Germinal center (tissue), 1 donor: Measurements from ENCODE around the gene PPM1J.
A peak's percentile ranks its signal among the peaks of the same experiment; 100 is the strongest.
"Not testable (repeated sequence)": the region's sequence is repeated elsewhere in the genome, so short reads cannot be mapped to it uniquely, and the experiment has no call there.

Experiments used
- DNase-seq: peaks from one replicate; pipeline ENCODE4 v3.0.0; 2012; ENCODE audit warnings: mixed read lengths, low spot score

The PPM1J gene

GRCh38 chr1:112715264-112716053 lies at the start of gene PPM1J:
Gene PPM1J, minus strand, starts transcription at chr1:112715332. Its CDS starts 31 bp downstream, at chr1:112715301.
- peak; percentile 98 for DNase-seq

DNA sequence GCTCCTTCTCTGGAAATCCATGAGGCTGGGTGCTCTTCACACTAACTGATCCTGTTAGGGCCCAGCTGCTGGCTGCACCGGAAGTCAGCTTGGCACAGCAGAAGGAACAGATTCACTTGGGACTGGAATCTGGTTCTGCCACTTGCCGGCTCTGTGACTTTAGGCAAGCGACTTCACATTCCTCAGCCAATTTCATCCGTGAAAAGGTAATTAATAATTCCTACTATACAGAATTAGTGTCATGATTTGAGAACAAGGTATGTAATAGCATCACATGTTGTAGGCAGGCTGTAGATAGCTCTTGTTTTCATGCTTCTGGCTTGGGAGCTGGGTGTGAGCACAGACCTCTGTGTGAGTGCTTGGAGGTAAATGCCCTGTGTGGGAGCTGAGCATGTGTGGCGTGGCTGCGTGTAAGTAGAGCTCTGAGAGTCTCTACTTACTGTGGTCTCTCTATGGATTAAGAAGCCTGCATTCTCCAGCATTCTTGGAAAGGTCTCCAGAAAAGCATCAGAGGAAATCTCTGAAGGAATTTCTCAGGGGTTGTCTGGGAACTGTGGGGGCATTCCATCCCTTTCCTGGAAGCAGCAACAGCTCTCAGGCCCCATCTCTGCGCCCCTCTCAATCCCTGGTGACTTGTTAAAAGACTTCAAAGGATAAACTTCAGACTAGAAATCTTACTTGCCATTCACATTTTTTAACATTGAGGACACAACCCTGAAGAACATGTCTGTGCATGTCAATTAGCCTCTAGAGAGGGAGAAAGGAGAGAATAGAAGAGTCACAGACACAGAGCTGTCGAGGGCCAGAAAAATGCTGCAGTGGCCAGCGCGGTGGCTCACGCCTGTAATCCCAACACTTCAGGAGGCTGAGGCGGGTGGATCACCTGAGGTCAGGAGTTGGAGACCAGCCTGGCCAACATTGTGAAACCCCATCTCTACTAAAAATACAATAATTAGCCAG lies 47.7 kb upstream of the PPM1J start:
- DNase-seq: no peak

DNA sequence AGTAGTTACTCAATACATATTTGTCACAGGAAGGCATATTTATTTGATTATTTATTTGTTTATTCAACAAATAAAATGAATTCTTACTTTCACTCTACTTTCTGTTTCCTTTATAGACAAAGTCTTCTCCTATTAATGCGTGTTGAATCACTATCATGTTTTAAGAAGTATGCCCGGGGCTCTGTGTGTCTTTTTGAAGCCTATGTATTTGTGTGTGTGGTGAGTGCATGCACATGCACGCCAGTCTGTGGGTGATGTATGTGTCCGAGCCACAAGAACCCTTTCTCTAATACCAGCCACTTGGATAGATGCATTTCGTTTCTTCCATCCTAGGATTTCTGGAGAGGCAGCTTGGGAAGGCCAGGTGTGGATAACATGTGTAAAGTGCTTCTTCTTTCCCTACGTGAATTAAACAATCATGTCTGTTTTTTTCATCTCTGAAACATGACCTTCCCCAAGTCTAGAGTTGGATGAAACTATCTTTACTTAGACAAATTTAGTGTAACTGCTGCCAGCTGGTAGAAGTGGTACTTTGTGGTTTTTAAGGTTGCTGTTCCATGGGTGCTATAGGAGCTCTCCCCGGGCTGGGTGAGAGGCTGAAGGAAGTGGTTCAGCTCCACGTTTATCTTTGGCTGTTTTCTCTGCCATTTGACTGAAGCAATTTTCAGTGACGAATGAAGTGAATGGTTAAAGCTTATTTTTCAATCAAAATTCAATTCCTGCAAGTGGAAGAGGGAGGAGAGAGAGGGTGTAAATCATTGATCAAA lies 46.8 kb upstream of the PPM1J start:
- DNase-seq: no peak

DNA sequence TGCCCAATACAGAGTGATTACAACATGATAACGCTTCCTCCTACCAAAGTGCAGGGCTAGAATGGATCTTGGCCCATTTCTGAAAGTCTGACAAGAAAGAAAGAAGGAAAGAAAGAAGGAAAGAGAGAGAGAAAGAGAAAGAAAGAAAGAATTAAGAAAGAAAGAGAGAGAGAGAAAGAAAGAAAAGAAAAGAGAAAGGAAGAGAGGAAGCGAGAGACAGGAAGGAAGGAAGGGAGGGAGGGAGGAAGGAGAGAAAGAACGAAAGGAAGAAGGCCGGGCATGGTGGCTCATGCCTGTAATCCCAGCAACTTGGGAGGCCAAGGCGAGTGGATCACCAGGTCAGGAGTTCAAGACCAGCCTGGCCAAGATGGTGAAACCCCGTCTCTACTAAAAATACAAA lies 44.1 kb upstream of the PPM1J start:
- no peak for DNase-seq

DNA sequence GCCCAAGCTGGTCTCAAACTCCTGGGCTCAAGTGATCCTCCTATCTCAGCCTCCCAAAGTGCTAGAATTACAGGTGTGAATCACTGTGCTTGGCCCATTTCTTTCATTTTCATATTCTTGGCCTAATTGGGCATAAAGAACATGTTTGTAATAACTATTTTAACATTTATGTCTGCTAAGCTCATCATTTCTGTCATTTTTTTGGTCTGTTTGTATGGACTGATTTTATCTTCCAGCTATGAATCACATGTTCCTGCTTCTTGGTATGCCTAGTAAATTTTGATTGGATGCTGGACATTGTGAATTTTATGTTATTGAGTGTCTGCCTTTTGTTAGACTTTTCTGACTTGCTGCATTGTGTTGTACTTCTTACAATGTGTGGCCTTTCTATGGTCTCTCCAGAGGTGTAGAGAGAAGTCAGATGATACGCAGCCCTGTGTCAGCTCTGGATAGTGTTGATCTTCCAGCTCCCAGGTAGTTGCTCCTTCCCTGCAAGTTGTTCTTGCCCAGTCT lies 39.0 kb upstream of the PPM1J start:
- no peak for DNase-seq

- DNase-seq: no peak
These were observed 33.3 kb upstream of the PPM1J start for GRCh38 chr1:112748396-112748795.

DNA sequence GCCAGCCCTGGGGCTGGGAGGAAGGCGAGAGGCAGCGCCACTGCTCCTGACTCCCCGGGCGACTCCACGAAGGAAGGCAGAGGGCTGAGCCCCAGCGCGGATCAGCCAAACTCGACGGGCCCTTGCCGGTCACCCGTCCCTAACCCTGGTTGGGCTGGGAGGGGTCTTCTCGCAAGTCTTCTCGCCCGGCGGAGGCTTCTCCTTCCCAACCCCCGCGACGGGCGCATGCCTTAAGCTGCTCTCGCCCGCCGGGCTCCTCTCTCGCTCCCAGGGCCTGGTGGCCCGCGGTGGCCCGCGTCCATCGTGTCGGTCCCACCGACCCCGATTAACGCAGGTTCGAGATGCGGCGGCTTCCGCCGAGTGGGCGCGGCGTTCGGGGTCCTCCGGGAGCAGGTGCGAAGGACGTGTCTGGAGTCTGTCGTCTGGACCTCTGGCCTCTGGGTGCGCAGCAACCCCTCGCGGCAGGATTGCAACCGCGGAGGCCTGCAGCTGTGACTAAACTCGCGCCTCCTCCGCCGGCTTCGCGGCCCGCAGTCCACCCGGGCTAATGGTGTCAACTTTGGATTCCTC lies 29.0 kb upstream of the PPM1J start:
- DNase-seq: no peak

DNA sequence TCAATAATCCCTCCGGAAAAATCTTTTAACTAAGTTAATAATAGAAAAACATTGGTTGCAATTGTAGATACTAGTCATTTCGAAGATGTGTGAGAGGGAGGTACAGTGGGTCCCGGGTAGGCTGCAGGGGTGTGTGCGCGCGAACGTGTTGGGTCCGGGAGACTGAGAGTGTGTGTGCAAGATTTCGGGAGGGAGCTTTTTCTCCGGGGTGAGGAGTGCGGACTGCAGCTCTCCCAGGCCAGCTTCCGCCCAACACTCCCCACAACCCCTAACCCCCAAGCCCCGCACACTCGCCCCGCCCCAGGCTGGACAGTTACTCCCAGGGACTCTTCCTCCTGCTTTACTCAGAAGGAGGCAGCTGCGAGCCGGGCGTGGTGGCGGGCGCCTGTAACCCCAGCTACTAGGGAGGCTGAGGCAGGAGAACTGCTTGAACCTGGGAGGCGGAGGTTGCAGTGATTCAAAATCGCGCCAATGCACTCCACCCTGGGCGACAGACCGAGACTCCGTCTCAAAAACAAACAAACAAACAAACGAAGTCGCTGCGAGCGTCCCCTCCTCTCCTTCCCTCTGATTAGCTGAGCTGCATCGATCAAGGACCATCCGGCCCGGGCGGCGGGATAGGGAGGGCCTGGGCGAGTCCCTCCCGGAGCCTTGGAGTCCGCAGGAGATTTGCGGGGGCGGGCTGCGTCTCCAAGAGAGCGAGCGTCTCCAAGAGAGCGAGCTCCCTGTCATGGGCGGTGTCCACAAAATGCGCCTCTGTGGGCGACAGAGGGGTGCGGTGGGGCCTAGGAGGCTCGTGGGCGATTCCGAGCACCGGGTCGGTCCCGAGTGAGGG lies 28.3 kb upstream of the PPM1J start:
- DNase-seq: no peak

DNA sequence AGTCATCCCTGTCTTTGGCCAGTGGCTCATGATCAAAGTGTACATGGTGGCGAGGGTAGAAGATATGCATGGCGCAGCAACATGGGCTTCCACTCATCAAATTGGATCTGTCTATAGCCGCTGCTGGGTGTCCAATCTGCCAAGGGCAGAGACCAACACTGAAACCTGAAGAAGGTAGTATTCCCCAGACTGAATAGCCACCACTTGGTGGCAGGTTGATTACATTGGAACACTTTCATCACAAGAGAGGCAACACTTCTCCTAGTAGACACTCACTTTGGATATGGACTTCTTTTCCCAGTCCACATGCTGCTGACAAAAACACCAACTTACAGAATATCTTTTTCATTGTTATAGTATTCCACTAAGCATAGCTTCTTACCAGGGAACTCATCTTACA lies 22.4 kb upstream of the PPM1J start:
- no peak for DNase-seq

DNA sequence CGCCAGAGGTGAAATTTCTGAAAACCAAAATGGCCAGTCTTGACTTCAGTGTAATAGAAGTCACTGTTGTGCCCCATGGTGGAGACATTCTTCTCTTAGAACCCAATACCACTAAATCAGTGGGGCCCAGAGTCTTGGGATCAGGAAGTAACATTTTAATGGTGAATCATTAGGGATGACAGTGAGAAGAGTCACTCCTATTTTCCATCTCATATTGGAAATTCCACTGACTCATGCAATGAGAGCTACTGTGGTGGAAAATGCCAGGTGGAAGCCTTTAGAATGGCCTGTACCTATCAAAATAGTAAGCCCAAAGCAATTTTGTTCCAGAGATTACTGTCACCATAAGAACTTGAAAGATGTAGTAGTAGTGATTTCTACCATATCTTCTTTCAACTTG lies 20.6 kb upstream of the PPM1J start:
- DNase-seq: no peak

GRCh38 chr1:112731451-112731850 lies 16.3 kb upstream of the PPM1J start:
- DNase-seq: no peak

DNA sequence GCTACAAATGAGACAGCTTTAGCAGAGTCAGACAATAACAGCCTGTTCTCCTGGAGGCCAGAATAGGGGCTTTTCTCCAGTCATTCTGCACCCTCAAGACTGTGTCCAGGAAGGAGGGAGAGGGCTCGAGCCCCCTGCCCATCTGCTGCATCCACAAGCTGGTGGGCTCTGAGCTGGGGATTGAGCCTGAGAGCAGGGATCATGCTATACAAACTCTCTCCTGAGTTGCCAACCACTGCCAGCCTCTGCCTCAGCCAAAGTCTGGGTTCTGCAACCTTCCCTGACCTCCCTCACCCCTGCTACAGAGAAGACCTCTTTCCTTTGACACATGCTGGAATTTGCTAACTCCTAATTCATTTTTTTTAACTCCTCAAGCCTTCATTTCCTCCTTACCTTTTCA lies 14.8 kb upstream of the PPM1J start:
- no peak for DNase-seq

DNA sequence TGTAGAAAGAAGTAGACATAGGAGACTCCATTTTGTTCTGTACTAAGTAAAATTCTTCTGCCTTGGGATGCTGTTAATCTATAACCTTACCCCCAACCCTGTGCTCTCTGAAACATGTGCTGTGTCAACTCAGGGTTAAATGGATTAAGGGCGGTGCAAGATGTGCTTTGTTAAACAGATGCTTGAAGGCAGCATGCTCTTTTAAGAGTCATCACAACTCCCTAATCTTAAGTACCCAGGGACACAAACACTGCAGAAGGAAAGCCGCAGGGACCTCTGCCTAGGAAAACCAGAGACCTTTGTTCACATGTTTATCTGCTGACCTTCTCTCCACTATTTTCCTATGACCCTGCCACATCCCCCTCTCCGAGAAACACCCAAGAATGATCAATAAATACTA lies 13.9 kb upstream of the PPM1J start:
- DNase-seq: not testable (repeated sequence)

DNA sequence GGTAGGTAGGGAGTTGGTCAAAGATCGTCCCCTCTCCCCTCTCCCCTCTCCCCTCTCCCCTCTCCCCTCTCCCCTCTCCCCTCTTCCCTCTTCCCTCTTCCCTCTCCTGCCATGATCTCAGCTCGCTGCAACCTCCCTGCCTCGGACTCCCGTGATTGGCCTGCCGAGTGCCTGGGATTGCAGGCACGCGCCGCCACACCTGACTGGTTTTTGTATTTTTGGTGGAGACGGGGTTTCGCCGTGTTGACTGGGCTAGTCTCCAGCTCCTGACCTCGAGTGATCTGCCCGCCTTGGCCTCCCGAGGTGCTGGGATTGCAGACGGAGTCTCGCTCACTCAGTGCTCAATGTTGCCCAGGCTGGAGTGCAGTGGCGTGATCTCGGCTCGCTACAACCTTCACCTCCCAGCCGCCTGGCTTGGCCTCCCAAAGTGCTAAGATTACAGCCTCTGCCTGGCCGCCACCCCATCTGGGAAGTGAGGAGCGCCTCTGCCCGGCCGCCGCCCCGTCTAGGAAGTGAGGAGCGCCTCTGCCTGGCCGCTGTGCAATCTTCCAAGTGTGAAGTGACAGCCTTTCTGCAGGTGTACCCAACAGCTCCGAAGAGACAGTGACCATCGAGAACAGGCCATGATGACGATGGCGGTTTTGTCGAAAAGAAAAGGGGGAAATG lies 13.3 kb upstream of the PPM1J start:
- DNase-seq: not testable (repeated sequence)

GRCh38 chr1:112727716-112728115 lies 12.6 kb upstream of the PPM1J start:
- no peak for DNase-seq

- not testable (repeated sequence) for DNase-seq
These were observed 9.1 kb upstream of the PPM1J start for GRCh38 chr1:112724240-112724639.

GRCh38 chr1:112723511-112723839 lies 8.3 kb upstream of the PPM1J start:
- DNase-seq: no peak

DNA sequence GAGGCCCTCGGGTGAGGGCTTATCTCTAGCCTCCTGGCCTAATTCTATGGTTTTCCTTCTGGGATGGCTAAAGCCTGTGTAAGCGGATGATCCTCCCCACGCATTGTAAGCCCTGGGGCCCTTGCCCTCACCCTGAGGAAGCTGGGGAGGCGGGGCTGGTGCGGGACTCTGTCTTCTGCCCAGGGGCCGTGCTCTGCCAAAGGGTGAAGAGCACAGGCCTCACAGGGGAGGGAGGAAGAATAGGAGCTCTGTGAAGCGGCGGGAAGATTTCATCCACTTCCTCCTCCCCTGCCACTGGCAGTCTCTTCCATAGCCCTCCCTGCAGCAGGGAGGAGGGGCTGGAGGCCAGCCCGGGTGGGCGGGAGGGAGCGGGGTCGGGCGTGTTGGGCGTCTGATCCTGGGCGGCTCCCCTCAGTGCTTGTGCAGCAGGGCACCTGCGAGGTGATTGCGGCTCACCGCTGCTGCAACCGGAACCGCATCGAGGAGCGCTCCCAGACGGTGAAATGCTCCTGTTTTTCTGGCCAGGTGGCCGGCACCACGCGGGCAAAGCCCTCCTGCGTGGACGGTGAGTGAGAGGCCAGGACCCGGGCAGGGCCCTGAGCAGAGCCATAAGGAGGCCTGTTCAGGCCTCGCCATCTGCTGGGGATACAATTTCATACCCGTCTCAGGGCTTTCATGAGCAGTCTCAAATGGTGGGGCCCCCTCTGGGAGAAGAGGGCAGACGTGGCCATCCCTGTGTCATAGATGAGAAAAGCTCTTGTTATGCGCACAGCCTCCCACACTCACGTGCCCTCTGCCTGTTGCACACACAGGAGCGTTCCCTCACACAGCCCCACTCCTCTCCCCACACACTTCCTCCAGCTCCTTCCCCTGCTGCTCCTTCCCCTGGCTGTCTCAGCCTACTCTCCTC lies 7.7 kb upstream of the PPM1J start:
- DNase-seq: no peak

- DNase-seq: no peak
These were observed 6.9 kb upstream of the PPM1J start for GRCh38 chr1:112721966-112722524.
